H9 (cell line): ENCODE results near the gene SLC35B3. TPM values are rescaled to one million over a fixed set of nuclear protein-coding genes. Genes with fewer than 3 reads are reported as not detected.

Experiments
- DNase-seq: peaks from one replicate; pipeline ENCODE4 v3.0.0-alpha.2; 2017
- H2AFZ ChIP-seq: one replicate; pipeline ENCODE4 v1.6.1; 2013; ENCODE audit warnings: mild to moderate bottlenecking, low read length, control low read depth, moderate library complexity
- H2AK5ac ChIP-seq: 2 replicates; pipeline ENCODE4 v1.6.1; 2013; ENCODE audit warnings: low read length, control low read depth, mixed read lengths; ENCODE audit not compliant: insufficient read length
- H2BK120ac ChIP-seq: one replicate; pipeline ENCODE4 v1.6.1; 2013; ENCODE audit warnings: low read depth, mild to moderate bottlenecking, low read length, control low read depth, inconsistent platforms; ENCODE audit not compliant: poor library complexity, severe bottlenecking
- H2BK12ac ChIP-seq: 2 replicates; pipeline ENCODE4 v1.6.1; 2013; ENCODE audit warnings: low read length, control low read depth, mixed read lengths, low read depth; ENCODE audit not compliant: insufficient read length
- H2BK15ac ChIP-seq: 2 replicates; pipeline ENCODE4 v1.6.1; 2013; ENCODE audit warnings: low read depth, low read length, control low read depth
- H2BK20ac ChIP-seq: one replicate; pipeline ENCODE4 v1.6.1; 2013; ENCODE audit warnings: low read depth, mild to moderate bottlenecking, low read length, control low read depth, inconsistent platforms; ENCODE audit not compliant: poor library complexity, severe bottlenecking
- H2BK5ac ChIP-seq: 2 replicates; pipeline ENCODE4 v1.6.1; 2013; ENCODE audit warnings: low read length, control low read depth, mixed read lengths; ENCODE audit not compliant: insufficient read length
- H3K14ac ChIP-seq: 2 replicates; pipeline ENCODE4 v1.6.1; 2013; ENCODE audit warnings: low read length, control low read depth; ENCODE audit not compliant: insufficient read depth
- H3K18ac ChIP-seq: 2 replicates; pipeline ENCODE4 v1.6.1; 2013; ENCODE audit warnings: low read depth, mild to moderate bottlenecking, mixed read lengths, low read length, control low read depth; ENCODE audit not compliant: insufficient read length
- H3K23ac ChIP-seq: 2 replicates; pipeline ENCODE4 v1.6.1; 2013; ENCODE audit warnings: low read length, control low read depth, mixed read lengths, low read depth; ENCODE audit not compliant: insufficient read length
- H3K23me2 ChIP-seq: 2 replicates; pipeline ENCODE4 v1.6.1; 2013; ENCODE audit warnings: low read depth, mild to moderate bottlenecking, mixed read lengths, low read length, control low read depth; ENCODE audit not compliant: insufficient read length, poor library complexity, severe bottlenecking
- H3K27ac ChIP-seq: 2 replicates; pipeline ENCODE4 v1.5.1; 2013; ENCODE audit warnings: low read length, control low read depth, mixed read lengths, low read depth; ENCODE audit not compliant: insufficient read length
- H3K27me3 ChIP-seq: 2 replicates; pipeline ENCODE4 v1.6.1; 2013; ENCODE audit warnings: low read length, control low read depth, inconsistent platforms; ENCODE audit not compliant: insufficient read depth
- H3K4ac ChIP-seq: 2 replicates; pipeline ENCODE4 v1.6.1; 2013; ENCODE audit warnings: low read depth, mild to moderate bottlenecking, control low read depth, inconsistent platforms, low read length, moderate library complexity
- H3K4me1 ChIP-seq: 2 replicates; pipeline ENCODE4 v1.6.1; 2013; ENCODE audit warnings: low read length, control low read depth, inconsistent platforms; ENCODE audit not compliant: insufficient read depth
- H3K4me2 ChIP-seq: 2 replicates; pipeline ENCODE4 v1.6.1; 2013; ENCODE audit warnings: low read length, control low read depth, mixed read lengths; ENCODE audit not compliant: insufficient read length, insufficient read depth
- H3K56ac ChIP-seq: 2 replicates; pipeline ENCODE4 v1.6.1; 2013; ENCODE audit warnings: low read depth, mild to moderate bottlenecking, mixed read lengths, low read length, control low read depth; ENCODE audit not compliant: insufficient read length
- H3K79me1 ChIP-seq: 2 replicates; pipeline ENCODE4 v1.6.1; 2013; ENCODE audit warnings: low read depth, mild to moderate bottlenecking, moderate library complexity, low read length, control low read depth, inconsistent platforms; ENCODE audit not compliant: insufficient read depth, poor library complexity, severe bottlenecking
- H3K79me2 ChIP-seq: 2 replicates; pipeline ENCODE4 v1.6.1; 2013; ENCODE audit warnings: low read length, control low read depth, inconsistent platforms; ENCODE audit not compliant: insufficient read depth
- H3K9ac ChIP-seq: 2 replicates; pipeline ENCODE4 v1.6.1; 2013; ENCODE audit warnings: low read length, control low read depth, mixed read lengths; ENCODE audit not compliant: insufficient read length; ENCODE audit errors: extremely low read depth
- H3K9me3 ChIP-seq: one replicate; pipeline ENCODE4 v1.6.1; 2013; ENCODE audit warnings: low read depth, low read length, inconsistent platforms; ENCODE audit not compliant: control insufficient read depth
- H3T11ph ChIP-seq: one replicate; pipeline ENCODE4 v1.6.1; 2013; ENCODE audit warnings: mild to moderate bottlenecking, low read length, control low read depth, inconsistent platforms
- H4K20me1 ChIP-seq: one replicate; pipeline ENCODE4 v1.6.1; 2013; ENCODE audit not compliant: control insufficient read depth, insufficient read length, insufficient read depth
- H4K5ac ChIP-seq: 2 replicates; pipeline ENCODE4 v1.6.1; 2013; ENCODE audit warnings: low read depth, mild to moderate bottlenecking, mixed read lengths, low read length, control low read depth; ENCODE audit not compliant: insufficient read length
- H4K8ac ChIP-seq: replicated peaks from 2 replicates; pipeline ENCODE4 v1.6.1; 2013; ENCODE audit warnings: low read length, control low read depth, mixed read lengths, low read depth; ENCODE audit not compliant: insufficient read length
- H4K91ac ChIP-seq: 2 replicates; pipeline ENCODE4 v1.6.1; 2013; ENCODE audit warnings: low read depth, mild to moderate bottlenecking, moderate library complexity, mixed read lengths, low read length, control low read depth; ENCODE audit not compliant: insufficient read length
- H3K27ac Mint-ChIP-seq, 3 experiments: 2 replicates in 2 of 3; 3 replicates in 1 of 3; pipeline ENCODE4 v1.8.0; 2020 to 2021; ENCODE audit warnings: mixed read lengths in 3 of 3, mild to moderate bottlenecking in 1 of 3, moderate library complexity in 1 of 3
- H3K27me3 Mint-ChIP-seq: 2 replicates; pipeline ENCODE4 v1.8.0; 2021; ENCODE audit warnings: low read depth, mild to moderate bottlenecking, moderate library complexity, mixed read lengths
- H3K36me3 Mint-ChIP-seq, 3 experiments: 2 replicates in 2 of 3; 3 replicates in 1 of 3; pipeline ENCODE4 v1.8.0; 2020 to 2021; ENCODE audit warnings: low read depth in 3 of 3, mixed read lengths in 3 of 3; ENCODE audit not compliant: insufficient read depth in 1 of 3
- H3K4me1 Mint-ChIP-seq, 2 experiments: 2 replicates each; pipeline ENCODE4 v1.8.0; 2020; ENCODE audit warnings: mixed read lengths in 2 of 2
- H3K4me3 Mint-ChIP-seq, 2 experiments: 2 replicates in 1 of 2; 3 replicates in 1 of 2; pipeline ENCODE4 v1.8.0; 2020 to 2021; ENCODE audit warnings: mild to moderate bottlenecking in 2 of 2, mixed read lengths in 2 of 2, moderate library complexity in 1 of 2
- H3K9me3 Mint-ChIP-seq, 2 experiments: 2 replicates in 1 of 2; 3 replicates in 1 of 2; pipeline ENCODE4 v1.8.0; 2020; ENCODE audit warnings: mild to moderate bottlenecking in 2 of 2, mixed read lengths in 2 of 2, moderate library complexity in 1 of 2
- WGBS: extraction: QIAGEN DNeasy Blood & Tissue Kit; methylation state at CpG from one replicate; pipeline ENCODE4 v1.1.7; 2013; ENCODE audit warnings: missing lambda C conversion rate, low lambda C conversion rate, mixed read lengths; ENCODE audit not compliant: insufficient read length; ENCODE audit errors: extremely low coverage; 5-methylcytosine and 5-hydroxymethylcytosine counted together
- total RNA-seq: library from RNA; stranded (reverse); gene quantifications from 2 replicates; pipeline ENCODE4 v1.2.1, GENCODE V29; 2021
- TF ChIP-seq, protein P1 (sequence below): fragments of 200-600 bp; sonication (generic); conservative IDR thresholded peaks from 3 replicates; pipeline ENCODE4 v1.8.0; 2021; ENCODE audit warnings: antibody characterized with exemption, mild to moderate bottlenecking

SLC35B3 gene
- total RNA-seq, 1 experiment from 2014 or later = 8.4 TPM

DNA sequence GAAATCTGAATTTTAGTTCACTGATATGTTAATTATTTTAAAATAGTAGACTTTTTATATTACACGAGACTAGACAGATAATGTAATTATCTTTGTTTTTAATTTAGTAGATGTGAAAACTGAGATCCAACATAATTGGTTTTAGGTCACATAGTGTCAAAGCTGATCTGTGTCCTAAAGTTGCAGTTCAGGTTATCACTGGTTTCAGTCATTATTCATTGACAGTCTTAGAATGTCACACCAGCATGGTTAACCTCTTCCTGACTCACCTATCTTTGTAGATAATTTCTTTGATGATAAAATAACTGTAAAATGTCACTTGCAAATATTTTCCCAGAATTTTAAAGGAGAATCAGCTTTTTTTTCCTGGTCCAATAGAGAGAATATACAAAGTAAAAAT lies 48.3 kb upstream of the SLC35B3 start:
- Histone ChIP-seq H3K14ac (no peak overlapping the region), H3K9ac (no peak overlapping the region), H3K9me3 (no peaks in the 10 kb centered on the region), H2BK20ac (no peak overlapping the region), H3K23ac (no peak overlapping the region), H3K23me2 (no peaks in the 10 kb centered on the region), H2BK15ac (no peak overlapping the region), H4K8ac (no peak overlapping the region), H2AFZ (no peak overlapping the region), H3K27me3 (no peaks in the 10 kb centered on the region), H3T11ph (no peak overlapping the region), H2BK120ac (no peak overlapping the region), H3K27ac (no peak overlapping the region), H4K5ac (no peak overlapping the region), H4K20me1 (no peaks in the 10 kb centered on the region), H3K4me2 (no peak overlapping the region), H2AK5ac (no peak overlapping the region), H2BK12ac (no peak overlapping the region), H3K56ac (no peak overlapping the region), H3K4me1 (no peaks in the 10 kb centered on the region), H3K79me2 (no peaks in the 10 kb centered on the region), H2BK5ac (no peak overlapping the region), H3K79me1 (no peaks in the 10 kb centered on the region), H3K18ac (no peak overlapping the region), H3K4ac (no peak overlapping the region), H4K91ac (no peak overlapping the region)
- peaks cover 0 to 7% (median 2%) of the 10 kb centered on the region in 3 experiments; a peak in 4 of 7 replicates for H3K36me3 Mint-ChIP-seq
- TF ChIP-seq, protein P1, sequence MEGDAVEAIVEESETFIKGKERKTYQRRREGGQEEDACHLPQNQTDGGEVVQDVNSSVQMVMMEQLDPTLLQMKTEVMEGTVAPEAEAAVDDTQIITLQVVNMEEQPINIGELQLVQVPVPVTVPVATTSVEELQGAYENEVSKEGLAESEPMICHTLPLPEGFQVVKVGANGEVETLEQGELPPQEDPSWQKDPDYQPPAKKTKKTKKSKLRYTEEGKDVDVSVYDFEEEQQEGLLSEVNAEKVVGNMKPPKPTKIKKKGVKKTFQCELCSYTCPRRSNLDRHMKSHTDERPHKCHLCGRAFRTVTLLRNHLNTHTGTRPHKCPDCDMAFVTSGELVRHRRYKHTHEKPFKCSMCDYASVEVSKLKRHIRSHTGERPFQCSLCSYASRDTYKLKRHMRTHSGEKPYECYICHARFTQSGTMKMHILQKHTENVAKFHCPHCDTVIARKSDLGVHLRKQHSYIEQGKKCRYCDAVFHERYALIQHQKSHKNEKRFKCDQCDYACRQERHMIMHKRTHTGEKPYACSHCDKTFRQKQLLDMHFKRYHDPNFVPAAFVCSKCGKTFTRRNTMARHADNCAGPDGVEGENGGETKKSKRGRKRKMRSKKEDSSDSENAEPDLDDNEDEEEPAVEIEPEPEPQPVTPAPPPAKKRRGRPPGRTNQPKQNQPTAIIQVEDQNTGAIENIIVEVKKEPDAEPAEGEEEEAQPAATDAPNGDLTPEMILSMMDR = no peak
- H3K27me3 Mint-ChIP-seq = no peaks in the 10 kb centered on the region
- H3K27ac Mint-ChIP-seq = no peak overlapping the region
- H3K9me3 Mint-ChIP-seq = peaks cover 4 to 5% of the 10 kb centered on the region in 2 experiments; a peak in 3 of 5 replicates
- no peak overlapping the region for H3K4me3 Mint-ChIP-seq
- WGBS = no CpG with 5 or more reads among the region's 1 CpG
- no peaks in the 10 kb centered on the region for H3K4me1 Mint-ChIP-seq
- DNase-seq = no peak
